GM23248 (cell line): ENCODE data around the gene NOS1AP. TPM values are rescaled to one million over a fixed set of nuclear protein-coding genes. Genes with fewer than 3 reads are reported as not detected.
A peak's percentile ranks its signal among the peaks of the same experiment; 100 is the strongest.

Experiments used
- DNase-seq: peaks from one replicate; pipeline ENCODE4 v3.0.0-alpha.2; 2015
- H2AFZ ChIP-seq: fragments of 200-600 bp; sonication (generic); 2 replicates; pipeline ENCODE4 v1.6.1; 2016; ENCODE audit warnings: antibody characterized with exemption
- H3F3A ChIP-seq: fragments of 200-600 bp; sonication (generic); 2 replicates; pipeline ENCODE4 v1.6.1; 2016; ENCODE audit warnings: mild to moderate bottlenecking, antibody characterized with exemption, mixed run types; ENCODE audit not compliant: insufficient read depth
- H3K27ac ChIP-seq: fragments of 200-600 bp; sonication (generic); 2 replicates; pipeline ENCODE4 v1.5.1; 2016; ENCODE audit warnings: mild to moderate bottlenecking
- H3K27me3 ChIP-seq: fragments of 200-600 bp; sonication (generic); replicated peaks from 2 replicates; pipeline ENCODE4 v1.6.1; 2016; ENCODE audit warnings: mild to moderate bottlenecking; ENCODE audit not compliant: insufficient read depth
- H3K36me3 ChIP-seq: fragments of 200-600 bp; sonication (generic); 2 replicates; pipeline ENCODE4 v1.6.1; 2016; ENCODE audit warnings: low read depth, mild to moderate bottlenecking
- H3K4me1 ChIP-seq: fragments of 200-600 bp; sonication (generic); 2 replicates; pipeline ENCODE4 v1.6.1; 2016; ENCODE audit warnings: mild to moderate bottlenecking; ENCODE audit not compliant: insufficient read depth
- H3K4me2 ChIP-seq: fragments of 200-600 bp; sonication (generic); one replicate; pipeline ENCODE4 v1.6.1; 2016; ENCODE audit warnings: mild to moderate bottlenecking; ENCODE audit not compliant: unreplicated experiment
- H3K4me3 ChIP-seq: fragments of 200-600 bp; sonication (generic); 2 replicates; pipeline ENCODE4 v1.5.1; 2016; ENCODE audit warnings: mild to moderate bottlenecking
- H3K79me2 ChIP-seq: fragments of 200-600 bp; sonication (generic); 2 replicates; pipeline ENCODE4 v1.6.1; 2016; ENCODE audit warnings: mild to moderate bottlenecking; ENCODE audit not compliant: insufficient read depth
- H3K9ac ChIP-seq: fragments of 200-600 bp; sonication (generic); 2 replicates; pipeline ENCODE4 v1.6.1; 2016; ENCODE audit warnings: mild to moderate bottlenecking
- H3K9me2 ChIP-seq: fragments of 200-600 bp; sonication (generic); 2 replicates; pipeline ENCODE4 v1.6.1; 2016; ENCODE audit warnings: mixed run types, mild to moderate bottlenecking, moderate library complexity; ENCODE audit not compliant: insufficient read depth
- H3K9me3 ChIP-seq: fragments of 200-600 bp; sonication (generic); one replicate; pipeline ENCODE4 v1.6.1; 2017; ENCODE audit warnings: low read depth
- H4K20me1 ChIP-seq: fragments of 200-600 bp; sonication (generic); 2 replicates; pipeline ENCODE4 v1.6.0; 2016; ENCODE audit not compliant: insufficient read depth
- EZH2 ChIP-seq: fragments of 200-600 bp; sonication (generic); IDR thresholded peaks from 2 replicates; pipeline ENCODE4 v1.6.1; 2018; ENCODE audit warnings: antibody characterized with exemption, mild to moderate bottlenecking; ENCODE audit not compliant: insufficient read depth, poor library complexity, severe bottlenecking
- EZH2phosphoT487 ChIP-seq: fragments of 200-600 bp; sonication (generic); IDR thresholded peaks from 2 replicates; pipeline ENCODE4 v1.6.1; 2018; ENCODE audit warnings: antibody characterized with exemption, moderate library complexity, mild to moderate bottlenecking, low read depth; ENCODE audit not compliant: insufficient read depth
- WGBS, 2 experiments: methylation state at CpG; one replicate each; pipeline ENCODE4 v1.1.6; 2015 to 2017; ENCODE audit warnings: low lambda C conversion rate in 2 of 2, low coverage in 1 of 2; ENCODE audit errors: missing lambda C conversion rate in 2 of 2; 5-methylcytosine and 5-hydroxymethylcytosine counted together
- in situ Hi-C: fragments of 300-500 bp; cut with MboI; formaldehyde crosslinking; loops from 2 replicates; pipeline ENCODE4 v1.15.0; 2020
- polyA plus RNA-seq: library from polyadenylated mRNA; unstranded; fragments of >200 nt; fragmentation: Nextera tagmentation; extraction: Ambion mirVana; gene quantifications from 2 replicates; pipeline ENCODE4 v1.2.1, GENCODE V29; 2016
- total RNA-seq: library from RNA; depleted of rRNA; stranded (reverse); fragments of >200 nt; shearing (Covaris generic); gene quantifications from 2 replicates; pipeline ENCODE4 v1.2.3, GENCODE V29; 2014

The NOS1AP gene
- total and polyA plus RNA-seq, 2 experiments from 2014 or later: 0.18 TPM; not detected in 1

- no peaks in the 10 kb centered on the region for H3K9me2 ChIP-seq
- DNase-seq: peak; percentile 42
- no peaks in the 10 kb centered on the region for H4K20me1 ChIP-seq
- H2AFZ ChIP-seq: no peak overlapping the region
- H3K79me2 ChIP-seq: no peaks in the 10 kb centered on the region
- in situ Hi-C loops: no loop called here
- H3K4me2 ChIP-seq: no peak overlapping the region
- H3F3A ChIP-seq: peaks cover 13% of the 10 kb centered on the region; the same call in 1 of the 2 replicates
- WGBS, 2 experiments: 55 to 67% methylated on average over 5 of the region's 5 CpGs
- no peaks in the 10 kb centered on the region for H3K36me3 ChIP-seq
- TF ChIP-seq EZH2phosphoT487 (no peak), EZH2 (no peak)
- H3K9me3 ChIP-seq: no peaks in the 10 kb centered on the region
- H3K4me3 ChIP-seq: no peak overlapping the region
- no peak overlapping the region for H3K9ac ChIP-seq
- no peak overlapping the region for H3K27ac ChIP-seq
- H3K4me1 ChIP-seq: peaks cover 16% of the 10 kb centered on the region; the same call in 1 of the 2 replicates
- no peaks in the 10 kb centered on the region; the same call in none of the 2 replicates for H3K27me3 ChIP-seq
Observed at GRCh38 chr1:162323023-162323422, 253.5 kb downstream of the NOS1AP start.

DNA sequence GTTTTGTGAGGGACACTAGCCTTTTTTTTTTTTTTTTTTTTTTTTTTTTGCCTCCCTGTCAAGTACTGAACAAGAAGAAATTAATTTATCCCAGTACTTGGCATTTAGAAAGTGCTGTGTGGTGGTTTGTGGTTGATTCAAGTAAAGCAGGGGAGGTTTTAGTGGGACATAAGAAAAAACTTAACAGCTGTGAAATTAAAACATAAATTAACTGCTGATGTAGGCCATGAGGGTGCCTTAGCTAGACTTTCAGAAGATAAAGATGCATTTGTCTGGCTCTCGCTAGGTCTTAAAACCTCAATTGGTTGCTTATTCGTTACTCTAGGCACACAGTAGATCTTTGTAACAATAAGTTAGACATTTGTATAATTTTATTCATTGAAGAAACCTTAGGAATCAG lies 254.9 kb downstream of the NOS1AP start:
- Histone ChIP-seq H3K4me3 (no peak overlapping the region), H3K27ac (no peak overlapping the region), H3F3A (peaks cover 13% of the 10 kb centered on the region; the same call in 1 of the 2 replicates), H4K20me1 (no peaks in the 10 kb centered on the region), H2AFZ (no peak overlapping the region), H3K36me3 (no peaks in the 10 kb centered on the region), H3K27me3 (no peaks in the 10 kb centered on the region; the same call in none of the 2 replicates), H3K9me3 (no peaks in the 10 kb centered on the region), H3K9me2 (no peaks in the 10 kb centered on the region), H3K4me2 (no peak overlapping the region), H3K4me1 (peaks cover 15% of the 10 kb centered on the region; the same call in 1 of the 2 replicates), H3K9ac (no peak overlapping the region), H3K79me2 (no peaks in the 10 kb centered on the region)
- DNase-seq: no peak
- WGBS, 2 experiments: 57 to 60% methylated on average over 2 of the region's 2 CpGs
- in situ Hi-C loops: no loop called here
- TF ChIP-seq EZH2phosphoT487 (no peak), EZH2 (no peak)

DNA sequence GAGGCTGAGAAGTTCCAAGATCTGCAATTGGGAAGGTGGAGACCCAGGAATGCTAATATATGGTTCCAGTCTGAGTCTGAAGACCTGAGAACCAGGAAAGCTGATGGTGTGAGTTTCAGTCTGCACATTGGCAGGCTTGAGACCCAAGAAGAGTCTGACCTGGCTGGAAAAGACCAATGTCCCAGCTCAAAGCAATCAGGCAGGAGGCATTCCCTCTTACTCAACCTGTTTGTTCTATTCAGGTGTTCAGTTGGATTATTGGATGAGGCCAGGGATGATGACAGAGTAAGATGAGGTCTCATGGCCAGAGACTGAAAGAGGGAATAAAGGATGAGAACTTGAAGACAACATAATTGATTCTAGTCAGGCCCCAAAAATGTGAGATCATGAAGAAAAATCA lies 257.1 kb downstream of the NOS1AP start:
- H3F3A ChIP-seq: peaks cover 13% of the 10 kb centered on the region; the same call in 1 of the 2 replicates
- H3K4me2 ChIP-seq: no peak overlapping the region
- H3K9me2 ChIP-seq: no peaks in the 10 kb centered on the region
- in situ Hi-C loops: no loop called here
- H3K4me3 ChIP-seq: no peak overlapping the region
- no peaks in the 10 kb centered on the region for H3K79me2 ChIP-seq
- H4K20me1 ChIP-seq: no peaks in the 10 kb centered on the region
- TF ChIP-seq EZH2phosphoT487: no peak
- no peak for TF ChIP-seq EZH2
- H2AFZ ChIP-seq: peak overlapping the region; percentile 12; the same call in 1 of the 2 replicates
- H3K4me1 ChIP-seq: peaks cover 8% of the 10 kb centered on the region; the same call in 1 of the 2 replicates
- DNase-seq: no peak
- no peak overlapping the region for H3K9ac ChIP-seq
- no peaks in the 10 kb centered on the region for H3K36me3 ChIP-seq
- peak overlapping the region; percentile 50 for H3K27ac ChIP-seq
- H3K27me3 ChIP-seq: no peaks in the 10 kb centered on the region; the same call in none of the 2 replicates
- H3K9me3 ChIP-seq: no peaks in the 10 kb centered on the region

- Histone ChIP-seq H3K9me3 (no peaks in the 10 kb centered on the region), H3K79me2 (no peaks in the 10 kb centered on the region), H3K9ac (no peak overlapping the region), H3K27ac (peak overlapping the region; percentile 50), H2AFZ (peak overlapping the region; percentile 12; the same call in 1 of the 2 replicates), H3K27me3 (no peaks in the 10 kb centered on the region; the same call in none of the 2 replicates), H3K4me2 (no peak overlapping the region), H4K20me1 (no peaks in the 10 kb centered on the region), H3K9me2 (no peaks in the 10 kb centered on the region), H3K4me1 (peaks cover 8% of the 10 kb centered on the region; the same call in 1 of the 2 replicates), H3K36me3 (no peaks in the 10 kb centered on the region), H3K4me3 (no peak overlapping the region), H3F3A (peaks cover 13% of the 10 kb centered on the region; the same call in 1 of the 2 replicates)
- in situ Hi-C loops: no loop called here
- DNase-seq: peak; percentile 67
- WGBS, 2 experiments: 52% methylated on average over 2 of the region's 2 CpGs
- TF ChIP-seq EZH2phosphoT487: no peak
Observed at GRCh38 chr1:162327144-162327787, 257.8 kb downstream of the NOS1AP start.
